Kasumi-1 (cell line): Measurements from ENCODE around the gene GRWD1.
A peak's percentile ranks its signal among the peaks of the same experiment; 100 is the strongest.

Experiments used
- DNase-seq, 2 experiments: peaks; one replicate each; lab custom pipeline; 2025; lab: John Stamatoyannopoulos, UW

The GRWD1 gene

GRCh38 chr19:48445606-48446481 lies at the start of gene GRWD1:
GRWD1 (plus strand) TSS chr19:48445983; CDS start chr19:48446006, 23 bp downstream.
- DNase-seq: peak; percentile 97

GRCh38 chr19:48396016-48396823 lies 49.6 kb upstream of the GRWD1 start:
- no peak for DNase-seq

- no peak for DNase-seq
These were observed 49.0 kb upstream of the GRWD1 start for GRCh38 chr19:48396824-48397176.

- DNase-seq: no peak
These were observed 48.3 kb upstream of the GRWD1 start for GRCh38 chr19:48397263-48398101.

GRCh38 chr19:48398102-48398374 lies 47.7 kb upstream of the GRWD1 start:
- no peak for DNase-seq

GRCh38 chr19:48398375-48399235 lies 47.2 kb upstream of the GRWD1 start:
- no peak for DNase-seq

- DNase-seq: no peak
These were observed 45.6 kb upstream of the GRWD1 start for GRCh38 chr19:48400018-48400742.

GRCh38 chr19:48401287-48401686 lies 44.5 kb upstream of the GRWD1 start:
- no peak for DNase-seq

GRCh38 chr19:48403606-48404005 lies 42.2 kb upstream of the GRWD1 start:
- DNase-seq: peak; percentile 85 to 87

GRCh38 chr19:48405010-48405659 lies 40.6 kb upstream of the GRWD1 start:
- no peak for DNase-seq

- no peak for DNase-seq
These were observed 39.9 kb upstream of the GRWD1 start for GRCh38 chr19:48405850-48406249.

GRCh38 chr19:48413879-48414587 lies 31.8 kb upstream of the GRWD1 start:
- DNase-seq: no peak

GRCh38 chr19:48415395-48415794 lies 30.4 kb upstream of the GRWD1 start:
- peak; percentile 45 for DNase-seq

- DNase-seq: no peak
These were observed 30.0 kb upstream of the GRWD1 start for GRCh38 chr19:48415806-48416221.

GRCh38 chr19:48417421-48417820 lies 28.4 kb upstream of the GRWD1 start:
- no peak for DNase-seq

GRCh38 chr19:48418317-48419064 lies 27.3 kb upstream of the GRWD1 start:
- DNase-seq: peak in 1 of 2 experiments; percentile 25

GRCh38 chr19:48419158-48419920 lies 26.4 kb upstream of the GRWD1 start:
- peak; percentile 75 to 83 for DNase-seq

- DNase-seq: no peak
These were observed 24.2 kb upstream of the GRWD1 start for GRCh38 chr19:48421548-48421947.
